ENCODE results near the gene DNAAF2. TPM values are rescaled to one million over a fixed set of nuclear protein-coding genes. Genes with fewer than 3 reads are reported as not detected.

Gene DNAAF2
- total and polyA plus RNA-seq, 2 of the 13 experiments (the other 11 are each of a cell fraction or from before 2014, with no cell fraction given), result 6.1 to 13.6 TPM

GRCh38 chr14:49586673-49587460 lies 48.2 kb downstream of the DNAAF2 start (continued):
- TF ChIP-seq KLF6 (CRISPR knock-in tag; IDR thresholded peaks at IDR 0.05) (no peak), ZNF275 (CRISPR knock-in tag; IDR thresholded peaks at IDR 0.05; ENCODE audit: borderline replicate concordance) (no peak; the same call in 1 of the 2 replicates), RBAK (CRISPR knock-in tag; IDR thresholded peaks at IDR 0.05) (no peak), TARDBP (CRISPR knock-in tag; IDR thresholded peaks at IDR 0.05) (peak; percentile 62), BRCA1 (CRISPR knock-in tag; IDR thresholded peaks at IDR 0.05) (no peak), ZNF224 (CRISPR knock-in tag; IDR thresholded peaks at IDR 0.05) (peak; percentile 86; the same call in 1 of the 2 replicates), GTF3A (CRISPR knock-in tag; conservative IDR thresholded peaks at IDR 0.05) (no peak), ZNF17 (CRISPR knock-in tag; IDR thresholded peaks at IDR 0.05) (no peak), SP4 (CRISPR knock-in tag; IDR thresholded peaks at IDR 0.05) (no peak), ZKSCAN8 (CRISPR knock-in tag; IDR thresholded peaks at IDR 0.05; ENCODE audit: borderline replicate concordance) (no peak), MIER3 (CRISPR knock-in tag; IDR thresholded peaks at IDR 0.05; ENCODE audit: borderline replicate concordance) (peak; percentile 14; the same call in 1 of the 2 replicates), TMF1 (CRISPR knock-in tag; IDR thresholded peaks at IDR 0.05; ENCODE audit: low read depth) (no peak), CEBPZ (IDR thresholded peaks at IDR 0.05; ENCODE audit: low read length) (no peak), ZNF580 (CRISPR knock-in tag; IDR thresholded peaks at IDR 0.05; ENCODE audit: borderline replicate concordance, low read depth) (0 out of 2 replicates have a peak, but pooled peaks have one; percentile 11), ZNF232 (CRISPR knock-in tag; IDR thresholded peaks at IDR 0.05; ENCODE audit: borderline replicate concordance) (peak; percentile 11; the same call in 1 of the 2 replicates)
- TF ChIP-seq, protein P1, sequence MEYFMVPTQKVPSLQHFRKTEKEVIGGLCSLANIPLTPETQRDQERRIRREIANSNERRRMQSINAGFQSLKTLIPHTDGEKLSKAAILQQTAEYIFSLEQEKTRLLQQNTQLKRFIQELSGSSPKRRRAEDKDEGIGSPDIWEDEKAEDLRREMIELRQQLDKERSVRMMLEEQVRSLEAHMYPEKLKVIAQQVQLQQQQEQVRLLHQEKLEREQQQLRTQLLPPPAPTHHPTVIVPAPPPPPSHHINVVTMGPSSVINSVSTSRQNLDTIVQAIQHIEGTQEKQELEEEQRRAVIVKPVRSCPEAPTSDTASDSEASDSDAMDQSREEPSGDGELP (IDR thresholded peaks at IDR 0.05; ENCODE audit: borderline replicate concordance, low read depth), result no peak
- TF ChIP-seq, protein P2, sequence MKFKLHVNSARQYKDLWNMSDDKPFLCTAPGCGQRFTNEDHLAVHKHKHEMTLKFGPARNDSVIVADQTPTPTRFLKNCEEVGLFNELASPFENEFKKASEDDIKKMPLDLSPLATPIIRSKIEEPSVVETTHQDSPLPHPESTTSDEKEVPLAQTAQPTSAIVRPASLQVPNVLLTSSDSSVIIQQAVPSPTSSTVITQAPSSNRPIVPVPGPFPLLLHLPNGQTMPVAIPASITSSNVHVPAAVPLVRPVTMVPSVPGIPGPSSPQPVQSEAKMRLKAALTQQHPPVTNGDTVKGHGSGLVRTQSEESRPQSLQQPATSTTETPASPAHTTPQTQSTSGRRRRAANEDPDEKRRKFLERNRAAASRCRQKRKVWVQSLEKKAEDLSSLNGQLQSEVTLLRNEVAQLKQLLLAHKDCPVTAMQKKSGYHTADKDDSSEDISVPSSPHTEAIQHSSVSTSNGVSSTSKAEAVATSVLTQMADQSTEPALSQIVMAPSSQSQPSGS (CRISPR knock-in tag; IDR thresholded peaks at IDR 0.05), result no peak
- TF ChIP-seq, protein P3, sequence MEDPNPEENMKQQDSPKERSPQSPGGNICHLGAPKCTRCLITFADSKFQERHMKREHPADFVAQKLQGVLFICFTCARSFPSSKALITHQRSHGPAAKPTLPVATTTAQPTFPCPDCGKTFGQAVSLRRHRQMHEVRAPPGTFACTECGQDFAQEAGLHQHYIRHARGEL (CRISPR knock-in tag; IDR thresholded peaks at IDR 0.05), result no peak
- TF ChIP-seq, protein P4, sequence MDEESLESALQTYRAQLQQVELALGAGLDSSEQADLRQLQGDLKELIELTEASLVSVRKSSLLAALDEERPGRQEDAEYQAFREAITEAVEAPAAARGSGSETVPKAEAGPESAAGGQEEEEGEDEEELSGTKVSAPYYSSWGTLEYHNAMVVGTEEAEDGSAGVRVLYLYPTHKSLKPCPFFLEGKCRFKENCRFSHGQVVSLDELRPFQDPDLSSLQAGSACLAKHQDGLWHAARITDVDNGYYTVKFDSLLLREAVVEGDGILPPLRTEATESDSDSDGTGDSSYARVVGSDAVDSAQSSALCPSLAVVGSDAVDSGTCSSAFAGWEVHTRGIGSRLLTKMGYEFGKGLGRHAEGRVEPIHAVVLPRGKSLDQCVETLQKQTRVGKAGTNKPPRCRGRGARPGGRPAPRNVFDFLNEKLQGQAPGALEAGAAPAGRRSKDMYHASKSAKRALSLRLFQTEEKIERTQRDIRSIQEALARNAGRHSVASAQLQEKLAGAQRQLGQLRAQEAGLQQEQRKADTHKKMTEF (CRISPR knock-in tag; IDR thresholded peaks at IDR 0.05), result peak; percentile 76; the same call in 1 of the 2 replicates
- TF ChIP-seq, protein P5, sequence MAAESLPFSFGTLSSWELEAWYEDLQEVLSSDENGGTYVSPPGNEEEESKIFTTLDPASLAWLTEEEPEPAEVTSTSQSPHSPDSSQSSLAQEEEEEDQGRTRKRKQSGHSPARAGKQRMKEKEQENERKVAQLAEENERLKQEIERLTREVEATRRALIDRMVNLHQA (CRISPR knock-in tag; IDR thresholded peaks at IDR 0.05), result no peak
